Measurements from ENCODE around the gene DHCR7.

- no peak for TF ChIP-seq CTCF (IDR thresholded peaks at IDR 0.05)
- no peak for TF ChIP-seq EZH2 (IDR thresholded peaks at IDR 0.05; ENCODE audit: borderline replicate concordance, insufficient read depth, low read depth, low read length, poor library complexity, severe bottlenecking)
Measured at GRCh38 chr11:71451596-71452198, 3.5 kb upstream of the DHCR7 start.
